ENCODE measurements around the gene GIPR. TPM values are rescaled to one million over a fixed set of nuclear protein-coding genes. Genes with fewer than 3 reads are reported as not detected.

The GIPR gene
- total and polyA plus RNA-seq, 10 of the 15 experiments (the other 5 are each of a cell fraction or from before 2014, with no cell fraction given), result 1.7 to 26.3 (median 13.7) TPM

GRCh38 chr19:45645631-45646344 is 22.2 kb upstream of the GIPR start (continued):
- TF ChIP-seq MEF2B (IDR thresholded peaks at IDR 0.05; ENCODE audit: partially characterized antibody, poor library complexity, severe bottlenecking) (peak; percentile 10), YY1 (IDR thresholded peaks at IDR 0.05; ENCODE audit: low read depth, low read length) (peak; percentile 84), ATF2 (IDR thresholded peaks at IDR 0.05; ENCODE audit: low read length) (no peak), BMI1 (IDR thresholded peaks at IDR 0.05; ENCODE audit: borderline replicate concordance) (0 out of 2 replicates have a peak, but pooled peaks have one; percentile 6), RELA (IDR thresholded peaks at IDR 0.05; ENCODE audit: borderline replicate concordance, partially characterized antibody) (no peak), HDGF (IDR thresholded peaks at IDR 0.05) (no peak), SIN3A (IDR thresholded peaks at IDR 0.05; ENCODE audit: low read depth, low read length) (no peak), POU2F2 (IDR thresholded peaks at IDR 0.05; ENCODE audit: borderline replicate concordance, low read depth, low read length) (peak; percentile 84; the same call in 2 of the 3 replicates), E2F8 (IDR thresholded peaks at IDR 0.05; ENCODE audit: low read depth, partially characterized antibody) (no peak), PBX3 (IDR thresholded peaks at IDR 0.05; ENCODE audit: insufficient replicate concordance, low read depth, low read length) (no peak), PML (IDR thresholded peaks at IDR 0.05; ENCODE audit: low read length) (no peak), EED (IDR thresholded peaks at IDR 0.05; ENCODE audit: low read depth) (peak; percentile 41; the same call in 1 of the 2 replicates), PKNOX1 (IDR thresholded peaks at IDR 0.05) (peak; percentile 37; the same call in 1 of the 2 replicates), SKIL (IDR thresholded peaks at IDR 0.05; ENCODE audit: low read depth, poor library complexity, severe bottlenecking) (peak; percentile 76), IRF5 (IDR thresholded peaks at IDR 0.05; ENCODE audit: borderline replicate concordance) (no peak), SMAD5 (IDR thresholded peaks at IDR 0.05; ENCODE audit: low read depth) (no peak), TBL1XR1 (IDR thresholded peaks at IDR 0.05; ENCODE audit: low read depth, low read length) (0 out of 2 replicates have a peak, but pooled peaks have one; percentile 6), NRF1 (conservative IDR thresholded peaks at IDR 0.05; ENCODE audit: low read depth, low read length) (0 out of 2 replicates have a peak, but pooled peaks have one; percentile 6), GABPA (IDR thresholded peaks at IDR 0.05; ENCODE audit: low read depth) (no peak), CHD1 (IDR thresholded peaks at IDR 0.05; ENCODE audit: low read depth, low read length) (no peak)
